GM12864 (cell line): ENCODE measurements around the gene PXMP4.

Source experiments
- DNase-seq: peaks from one replicate; pipeline ENCODE4 v3.0.0-alpha.2; 2011; ENCODE audit warnings: low read depth
- H3K4me3 ChIP-seq: 2 replicates; pipeline ENCODE4 v1.5.1; 2011; ENCODE audit warnings: mild to moderate bottlenecking, low read depth, low read length, control low read depth
- TF ChIP-seq, protein P1 (sequence below): IDR thresholded peaks from 2 replicates; pipeline ENCODE4 v1.5.1; 2011; ENCODE audit warnings: low read depth, mild to moderate bottlenecking, moderate library complexity, low read length, control low read depth, inconsistent platforms; ENCODE audit errors: missing control alignments

PXMP4 gene

DNA sequence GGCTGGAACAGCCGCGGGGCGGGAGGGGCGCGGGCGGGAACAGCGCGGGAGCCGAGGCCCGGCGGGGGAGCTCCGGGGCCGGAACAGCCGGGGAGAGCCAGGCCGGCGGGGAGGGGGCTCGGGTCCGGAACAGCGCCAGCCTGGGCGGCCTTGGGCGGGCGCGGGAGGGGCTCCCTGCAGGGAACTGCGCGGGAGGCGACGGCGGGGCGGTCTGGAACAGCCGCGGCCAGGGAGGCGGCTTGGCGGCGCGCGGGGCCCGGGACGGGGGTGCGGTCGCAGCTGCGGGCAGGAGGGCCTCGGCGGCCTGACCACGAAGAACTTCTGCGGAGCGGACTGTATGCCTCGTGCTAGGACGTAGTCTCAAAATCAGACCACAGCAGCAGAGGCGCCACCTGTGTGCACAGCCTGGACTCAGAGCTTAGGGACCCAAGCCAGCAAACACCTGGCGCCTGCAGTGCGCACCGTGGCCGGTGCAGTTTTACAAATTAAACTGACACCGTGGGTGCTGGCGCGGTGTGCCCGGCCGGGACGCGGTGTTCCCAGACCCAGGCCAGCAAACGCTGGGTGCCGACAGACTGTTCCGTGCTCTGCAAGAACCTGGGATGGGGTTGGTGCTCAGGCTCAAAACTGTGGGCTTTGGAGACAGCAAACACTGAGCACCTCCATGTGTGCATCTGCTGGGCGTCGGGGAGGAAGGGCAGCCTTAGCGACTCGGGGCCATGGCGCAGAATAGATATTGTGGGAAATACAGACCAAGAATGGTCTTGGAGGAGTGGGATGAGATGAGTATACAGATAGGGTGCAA is 12.3 kb upstream of the PXMP4 start:
- TF ChIP-seq, protein P1, sequence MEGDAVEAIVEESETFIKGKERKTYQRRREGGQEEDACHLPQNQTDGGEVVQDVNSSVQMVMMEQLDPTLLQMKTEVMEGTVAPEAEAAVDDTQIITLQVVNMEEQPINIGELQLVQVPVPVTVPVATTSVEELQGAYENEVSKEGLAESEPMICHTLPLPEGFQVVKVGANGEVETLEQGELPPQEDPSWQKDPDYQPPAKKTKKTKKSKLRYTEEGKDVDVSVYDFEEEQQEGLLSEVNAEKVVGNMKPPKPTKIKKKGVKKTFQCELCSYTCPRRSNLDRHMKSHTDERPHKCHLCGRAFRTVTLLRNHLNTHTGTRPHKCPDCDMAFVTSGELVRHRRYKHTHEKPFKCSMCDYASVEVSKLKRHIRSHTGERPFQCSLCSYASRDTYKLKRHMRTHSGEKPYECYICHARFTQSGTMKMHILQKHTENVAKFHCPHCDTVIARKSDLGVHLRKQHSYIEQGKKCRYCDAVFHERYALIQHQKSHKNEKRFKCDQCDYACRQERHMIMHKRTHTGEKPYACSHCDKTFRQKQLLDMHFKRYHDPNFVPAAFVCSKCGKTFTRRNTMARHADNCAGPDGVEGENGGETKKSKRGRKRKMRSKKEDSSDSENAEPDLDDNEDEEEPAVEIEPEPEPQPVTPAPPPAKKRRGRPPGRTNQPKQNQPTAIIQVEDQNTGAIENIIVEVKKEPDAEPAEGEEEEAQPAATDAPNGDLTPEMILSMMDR, result peak; percentile 27
- peak; percentile 72 for DNase-seq
- peak overlapping the region; percentile 56 for H3K4me3 ChIP-seq

- no peak for DNase-seq
- peak within 1 kb of the TSS; percentile 58 for H3K4me3 ChIP-seq
- TF ChIP-seq, protein P1, result peak; percentile 74
Observed at GRCh38 chr20:33731693-33732165, 11.6 kb upstream of the PXMP4 start, which contains the start of gene ZNF341. Gene ZNF341 (plus strand): TSS chr20:33731996. CDS start chr20:33732022, 26 bp downstream.

DNA sequence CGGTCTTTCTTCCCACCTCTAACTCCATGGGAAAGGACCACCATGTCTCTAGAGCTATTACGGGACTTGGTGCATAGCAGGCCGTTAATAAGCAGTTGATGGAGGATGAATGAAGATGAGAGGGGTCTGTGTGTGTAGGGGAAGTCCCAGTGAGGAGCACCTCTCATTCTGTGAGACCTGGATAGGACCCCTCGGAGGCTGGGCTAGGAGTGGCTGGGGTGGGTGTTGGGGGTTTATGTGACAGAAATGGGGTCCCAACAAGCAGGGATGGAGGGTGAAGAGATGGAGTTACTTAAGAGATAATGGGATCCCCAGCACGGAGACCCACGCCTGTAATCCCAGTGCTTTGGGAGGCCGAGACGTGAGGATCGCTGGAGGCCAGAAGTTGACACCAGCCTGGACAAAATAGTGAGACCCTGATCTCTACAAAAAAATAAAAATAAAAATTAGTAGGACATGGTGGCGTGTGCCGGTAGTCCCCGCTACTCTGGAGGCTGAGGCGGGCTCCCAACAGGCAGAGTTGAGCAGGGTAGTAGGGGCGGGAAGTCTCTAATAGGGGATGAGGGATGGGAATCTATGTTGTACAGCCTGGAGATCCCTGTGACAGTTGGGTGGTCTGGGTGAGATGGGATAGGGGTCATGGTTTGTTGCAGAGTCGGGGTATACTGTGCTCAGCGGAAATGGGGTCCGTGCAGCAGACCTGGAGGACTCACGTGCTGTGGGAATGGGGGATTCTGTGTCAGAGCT is 11.0 kb upstream of the PXMP4 start:
- peak overlapping the region; percentile 58 for H3K4me3 ChIP-seq
- TF ChIP-seq, protein P1, result no peak
- no peak for DNase-seq

GRCh38 chr20:33729101-33729500 is 9.0 kb upstream of the PXMP4 start:
- H3K4me3 ChIP-seq, result no peak overlapping the region
- TF ChIP-seq, protein P1, result no peak
- no peak for DNase-seq

DNA sequence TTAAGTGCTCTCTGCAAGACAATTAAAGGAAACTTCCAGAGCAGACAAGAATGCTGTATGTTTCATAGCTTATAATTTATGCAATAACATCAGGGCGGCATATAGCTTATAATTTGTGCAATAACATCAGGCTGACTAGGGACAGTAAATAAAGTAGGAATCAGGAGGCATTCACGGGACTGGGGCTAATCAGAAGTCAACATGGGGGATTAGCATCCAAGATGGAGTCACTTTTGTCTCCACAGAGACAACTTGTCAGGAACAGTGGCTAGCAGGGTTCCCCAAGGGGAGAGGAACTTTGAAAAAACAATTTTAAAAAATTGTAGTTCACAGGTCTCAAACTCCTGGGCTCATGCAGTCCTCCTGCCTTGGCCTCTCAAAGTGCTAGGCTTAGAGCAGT is 8.4 kb upstream of the PXMP4 start:
- TF ChIP-seq, protein P1, result no peak
- no peak for DNase-seq

GRCh38 chr20:33727806-33728205 is 7.7 kb upstream of the PXMP4 start:
- no peak overlapping the region for H3K4me3 ChIP-seq
- no peak for DNase-seq
- TF ChIP-seq, protein P1, result no peak

More for the DNA sequence above, 8.4 kb upstream of the PXMP4 start:
- H3K4me3 ChIP-seq, result no peak overlapping the region
